Measurements from ENCODE around the gene TVP23C.

TVP23C gene

DNA sequence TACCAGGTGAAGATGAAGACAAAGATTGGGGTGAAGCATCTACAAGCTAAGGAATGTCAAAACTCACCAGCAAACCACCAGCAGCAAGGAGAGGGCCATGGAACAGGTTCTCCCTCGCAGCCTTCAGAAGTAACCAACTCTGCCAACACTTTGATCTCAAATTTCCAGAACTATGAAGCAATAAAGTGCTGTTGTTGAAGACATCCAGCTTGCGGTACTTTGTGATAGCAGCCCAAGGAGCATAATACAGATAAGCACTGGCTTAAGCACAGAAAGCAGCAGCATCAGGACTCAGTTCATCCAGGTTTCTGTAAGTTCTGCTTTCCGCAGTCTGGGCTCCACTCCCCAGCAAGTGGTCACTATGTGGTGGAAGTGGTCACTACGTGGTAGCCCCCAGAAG is 79.9 kb downstream of the TVP23C start:
- DNase-seq (ENCODE audit: low spot score in 2 of 2): no peak
- Mint-ChIP-seq H3K4me3 (no peak overlapping the region), H3K36me3 (ENCODE audit: insufficient read depth) (peaks cover 4% of the 10 kb centered on the region), H3K27ac (ENCODE audit: low read depth) (no peak overlapping the region), H3K9me3 (no peaks in the 10 kb centered on the region), H3K27me3 (no peaks in the 10 kb centered on the region), H3K4me1 (no peaks in the 10 kb centered on the region)
- ATAC-seq (replicated peaks; ENCODE audit: extremely low read depth, poor library complexity, severe bottlenecking): no peak

DNA sequence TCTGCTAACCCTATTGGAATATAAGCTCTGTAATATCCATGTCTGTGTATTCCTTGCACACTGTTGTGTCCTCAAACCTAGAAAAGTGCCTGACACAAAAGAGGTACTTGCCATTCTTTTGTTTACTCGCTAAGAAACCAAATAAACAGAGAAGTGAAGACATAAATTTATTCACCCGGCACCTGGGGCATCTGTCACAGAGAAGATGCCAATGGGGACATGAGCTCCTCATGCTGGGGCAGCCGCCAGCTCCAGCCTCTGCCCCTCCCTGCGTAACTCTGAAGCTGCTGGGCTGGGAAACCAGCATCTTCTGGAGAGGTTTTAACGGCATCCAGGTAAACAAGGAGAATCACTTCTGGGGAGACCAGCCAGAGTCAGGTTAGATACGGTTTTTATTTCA is 80.8 kb downstream of the TVP23C start:
- Mint-ChIP-seq H3K4me1 (no peaks in the 10 kb centered on the region), H3K9me3 (no peaks in the 10 kb centered on the region), H3K36me3 (ENCODE audit: insufficient read depth) (peaks cover 4% of the 10 kb centered on the region), H3K27me3 (no peaks in the 10 kb centered on the region), H3K4me3 (no peak overlapping the region), H3K27ac (ENCODE audit: low read depth) (no peak overlapping the region)
- no peak for DNase-seq (ENCODE audit: low spot score in 2 of 2)
- no peak for ATAC-seq (replicated peaks; ENCODE audit: extremely low read depth, poor library complexity, severe bottlenecking)

- no peaks in the 10 kb centered on the region for H3K27me3 Mint-ChIP-seq
- peaks cover 4% of the 10 kb centered on the region for H3K36me3 Mint-ChIP-seq (ENCODE audit: insufficient read depth)
- ATAC-seq (replicated peaks; ENCODE audit: extremely low read depth, poor library complexity, severe bottlenecking) (no peak), DNase-seq (ENCODE audit: low spot score in 2 of 2) (no peak)
- no peaks in the 10 kb centered on the region for H3K9me3 Mint-ChIP-seq
- H3K27ac Mint-ChIP-seq (ENCODE audit: low read depth): no peak overlapping the region
- no peak overlapping the region for H3K4me3 Mint-ChIP-seq
- no peaks in the 10 kb centered on the region for H3K4me1 Mint-ChIP-seq
Observed at GRCh38 chr17:15481481-15481880, 81.8 kb downstream of the TVP23C start.

GRCh38 chr17:15480204-15480603 is 83.1 kb downstream of the TVP23C start:
- Mint-ChIP-seq H3K9me3 (no peaks in the 10 kb centered on the region), H3K27me3 (no peaks in the 10 kb centered on the region), H3K4me3 (no peak overlapping the region), H3K36me3 (ENCODE audit: insufficient read depth) (peaks cover 2% of the 10 kb centered on the region), H3K27ac (ENCODE audit: low read depth) (no peak overlapping the region), H3K4me1 (no peaks in the 10 kb centered on the region)
- ATAC-seq (replicated peaks; ENCODE audit: extremely low read depth, poor library complexity, severe bottlenecking) (no peak), DNase-seq (ENCODE audit: low spot score in 2 of 2) (no peak)

DNA sequence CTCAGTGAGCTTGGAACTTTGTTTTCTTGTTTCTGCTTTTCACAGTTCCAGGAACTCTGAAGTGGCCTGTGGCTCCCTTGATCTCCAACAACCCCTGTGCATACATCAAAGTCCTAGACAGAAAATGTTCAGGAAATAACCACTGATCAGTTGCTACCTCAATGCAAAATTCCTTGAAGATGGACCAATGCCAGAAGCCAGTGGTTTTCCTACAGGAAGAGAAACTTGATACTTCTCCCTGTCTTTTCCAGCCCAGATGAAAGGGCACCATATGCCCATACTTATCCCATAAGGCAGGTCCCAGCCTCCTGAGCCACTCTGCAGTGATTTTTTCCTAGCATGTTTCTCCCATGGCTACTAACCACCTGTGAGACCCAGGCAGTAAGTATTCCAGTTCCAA is 83.6 kb downstream of the TVP23C start:
- no peaks in the 10 kb centered on the region for H3K4me1 Mint-ChIP-seq
- no peak overlapping the region for H3K27ac Mint-ChIP-seq (ENCODE audit: low read depth)

GRCh38 chr17:15478845-15479244 is 84.4 kb downstream of the TVP23C start:
- Mint-ChIP-seq H3K27ac (ENCODE audit: low read depth) (no peak overlapping the region), H3K36me3 (ENCODE audit: insufficient read depth) (peaks cover 2% of the 10 kb centered on the region), H3K27me3 (no peaks in the 10 kb centered on the region), H3K4me3 (no peak overlapping the region), H3K9me3 (no peaks in the 10 kb centered on the region), H3K4me1 (no peaks in the 10 kb centered on the region)
- ATAC-seq (replicated peaks; ENCODE audit: extremely low read depth, poor library complexity, severe bottlenecking) (no peak), DNase-seq (ENCODE audit: low spot score in 2 of 2) (no peak)

More for the DNA sequence above, 83.6 kb downstream of the TVP23C start:
- H3K36me3 Mint-ChIP-seq (ENCODE audit: insufficient read depth): peaks cover 2% of the 10 kb centered on the region
- H3K4me3 Mint-ChIP-seq: no peak overlapping the region
- H3K9me3 Mint-ChIP-seq: no peaks in the 10 kb centered on the region
- DNase-seq (ENCODE audit: low spot score in 2 of 2): no peak
- H3K27me3 Mint-ChIP-seq: no peaks in the 10 kb centered on the region
- no peak for ATAC-seq (replicated peaks; ENCODE audit: extremely low read depth, poor library complexity, severe bottlenecking)

GRCh38 chr17:15475631-15476354 is 87.5 kb downstream of the TVP23C start:
- Mint-ChIP-seq H3K9me3 (no peaks in the 10 kb centered on the region), H3K36me3 (ENCODE audit: insufficient read depth) (peaks cover 2% of the 10 kb centered on the region), H3K27ac (ENCODE audit: low read depth) (no peak overlapping the region), H3K4me1 (no peaks in the 10 kb centered on the region), H3K4me3 (no peak overlapping the region), H3K27me3 (no peaks in the 10 kb centered on the region)
- no peak for DNase-seq (ENCODE audit: low spot score in 2 of 2)
- no peak for ATAC-seq (replicated peaks; ENCODE audit: extremely low read depth, poor library complexity, severe bottlenecking)

DNA sequence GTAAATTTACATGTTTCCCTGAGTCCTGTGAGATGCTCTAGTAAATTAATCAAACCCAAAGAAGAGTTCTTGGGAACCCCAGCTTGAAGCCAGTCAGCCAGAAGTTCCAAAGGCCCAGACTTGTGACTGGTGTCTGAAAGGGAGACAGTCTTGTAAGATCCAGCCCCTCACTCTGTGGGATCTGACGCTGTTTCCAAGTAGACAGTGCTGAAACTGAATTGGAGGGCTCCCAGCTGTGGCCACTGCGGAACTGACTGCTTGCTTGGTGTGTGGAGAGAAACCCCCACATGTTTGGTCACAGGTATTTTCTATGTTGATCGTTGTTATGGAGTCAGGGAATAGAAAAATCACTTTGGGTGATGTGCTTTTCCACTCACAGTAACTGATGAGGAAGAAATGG is 90.4 kb downstream of the TVP23C start:
- Mint-ChIP-seq H3K4me3 (no peak overlapping the region), H3K36me3 (ENCODE audit: insufficient read depth) (peaks cover 2% of the 10 kb centered on the region), H3K27ac (ENCODE audit: low read depth) (no peak overlapping the region), H3K4me1 (no peaks in the 10 kb centered on the region), H3K27me3 (no peaks in the 10 kb centered on the region), H3K9me3 (no peaks in the 10 kb centered on the region)
- ATAC-seq (replicated peaks; ENCODE audit: extremely low read depth, poor library complexity, severe bottlenecking) (no peak), DNase-seq (ENCODE audit: low spot score in 2 of 2) (no peak)

DNA sequence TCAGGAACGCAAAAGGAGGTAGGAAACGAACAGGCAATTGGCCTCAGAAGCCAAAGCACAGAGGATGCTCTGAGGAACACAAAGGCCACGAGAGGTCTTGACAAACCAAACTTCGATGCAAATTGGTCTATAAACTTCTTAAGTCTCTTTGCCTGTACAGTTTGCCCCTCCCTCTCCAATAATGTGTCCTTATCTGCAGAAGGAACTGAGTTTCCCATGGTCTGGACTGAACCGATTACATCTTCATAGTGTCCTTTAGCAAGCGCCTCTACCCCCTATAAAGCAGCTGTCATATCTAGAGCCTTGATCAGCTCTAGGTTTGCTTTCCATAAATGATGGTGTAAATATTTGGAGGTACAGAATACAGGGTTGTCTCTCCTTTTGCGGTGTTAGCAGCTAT is 92.7 kb downstream of the TVP23C start:
- ATAC-seq (replicated peaks; ENCODE audit: extremely low read depth, poor library complexity, severe bottlenecking) (no peak), DNase-seq (ENCODE audit: low spot score in 2 of 2) (no peak)
- H3K27me3 Mint-ChIP-seq: no peaks in the 10 kb centered on the region
- no peaks in the 10 kb centered on the region for H3K4me1 Mint-ChIP-seq
- H3K4me3 Mint-ChIP-seq: no peak overlapping the region
- H3K27ac Mint-ChIP-seq (ENCODE audit: low read depth): no peak overlapping the region
- H3K9me3 Mint-ChIP-seq: no peaks in the 10 kb centered on the region
- H3K36me3 Mint-ChIP-seq (ENCODE audit: insufficient read depth): peaks cover 2% of the 10 kb centered on the region

DNA sequence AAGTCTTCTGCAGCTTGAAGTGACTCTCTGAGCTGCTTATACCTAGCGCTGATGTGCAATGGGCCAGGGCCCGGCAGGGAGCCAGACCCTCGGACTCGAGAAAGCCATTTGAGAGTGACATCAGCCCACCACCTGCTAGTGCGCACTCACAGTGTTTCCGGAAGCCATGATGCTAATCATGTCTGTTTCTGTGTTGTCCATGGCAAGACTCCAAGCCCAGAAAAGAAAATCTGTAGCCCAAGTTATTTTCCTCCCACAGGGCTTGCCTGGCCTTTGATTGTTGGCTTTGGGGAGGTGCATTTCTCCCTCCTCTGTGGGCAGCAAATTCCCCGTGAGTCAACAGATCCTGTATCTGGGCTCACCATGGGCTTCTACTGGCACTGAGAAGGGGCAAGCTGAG is 94.0 kb downstream of the TVP23C start:
- ATAC-seq (replicated peaks; ENCODE audit: extremely low read depth, poor library complexity, severe bottlenecking) (no peak), DNase-seq (ENCODE audit: low spot score in 2 of 2) (no peak)
- H3K4me3 Mint-ChIP-seq: no peak overlapping the region
- no peaks in the 10 kb centered on the region for H3K9me3 Mint-ChIP-seq
- H3K27ac Mint-ChIP-seq (ENCODE audit: low read depth): no peak overlapping the region
- no peaks in the 10 kb centered on the region for H3K4me1 Mint-ChIP-seq
- H3K27me3 Mint-ChIP-seq: no peaks in the 10 kb centered on the region
- H3K36me3 Mint-ChIP-seq (ENCODE audit: insufficient read depth): peaks cover 2% of the 10 kb centered on the region

GRCh38 chr17:15468126-15468525 is 95.2 kb downstream of the TVP23C start:
- H3K4me1 Mint-ChIP-seq: no peaks in the 10 kb centered on the region
- no peak overlapping the region for H3K27ac Mint-ChIP-seq (ENCODE audit: low read depth)
- H3K4me3 Mint-ChIP-seq: no peak overlapping the region
- DNase-seq (ENCODE audit: low spot score in 2 of 2) (no peak), ATAC-seq (replicated peaks; ENCODE audit: extremely low read depth, poor library complexity, severe bottlenecking) (no peak)
- H3K36me3 Mint-ChIP-seq (ENCODE audit: insufficient read depth): peaks cover 1% of the 10 kb centered on the region
- H3K27me3 Mint-ChIP-seq: no peaks in the 10 kb centered on the region
- H3K9me3 Mint-ChIP-seq: no peaks in the 10 kb centered on the region

GRCh38 chr17:15467592-15467991 is 95.7 kb downstream of the TVP23C start, which contains the start of gene CDRT4:
CDRT4 (minus strand) TSS chr17:15467621; CDS start chr17:15440238, 27,383 bp downstream.
- no peak within 1 kb of the TSS for H3K27ac Mint-ChIP-seq (ENCODE audit: low read depth)
- H3K36me3 Mint-ChIP-seq (ENCODE audit: insufficient read depth): no peaks in the 10 kb centered on the region
- no peak for ATAC-seq (replicated peaks; ENCODE audit: extremely low read depth, poor library complexity, severe bottlenecking)
- H3K4me3 Mint-ChIP-seq: no peak within 1 kb of the TSS
- H3K9me3 Mint-ChIP-seq: no peaks in the 10 kb centered on the region
- no peaks in the 10 kb centered on the region for H3K27me3 Mint-ChIP-seq
- H3K4me1 Mint-ChIP-seq: no peaks in the 10 kb centered on the region
- DNase-seq (ENCODE audit: low spot score in 2 of 2): no peak

- Mint-ChIP-seq H3K27ac (ENCODE audit: low read depth) (no peak overlapping the region), H3K9me3 (no peaks in the 10 kb centered on the region)
- ATAC-seq (replicated peaks; ENCODE audit: extremely low read depth, poor library complexity, severe bottlenecking): no peak
Observed at GRCh38 chr17:15466131-15466530, 97.2 kb downstream of the TVP23C start.

More at GRCh38 chr17:15466131-15466530, 97.2 kb downstream of the TVP23C start:
- no peaks in the 10 kb centered on the region for H3K27me3 Mint-ChIP-seq
- H3K36me3 Mint-ChIP-seq (ENCODE audit: insufficient read depth): no peaks in the 10 kb centered on the region
- no peaks in the 10 kb centered on the region for H3K4me1 Mint-ChIP-seq
- no peak overlapping the region for H3K4me3 Mint-ChIP-seq
- no peak for DNase-seq (ENCODE audit: low spot score in 2 of 2)
